GM20431 (cell line): ENCODE measurements around the gene SNRNP35.
"Not testable (repeated sequence)": the region's sequence is repeated elsewhere in the genome, so short reads cannot be mapped to it uniquely, and the experiment has no call there.

Source experiments
- in situ Hi-C: fragments of 300-500 bp; cut with MseI, MboI; formaldehyde crosslinking; loops from one replicate; pipeline ENCODE4 v1.15.0; 2020; ENCODE audit warnings: low sequenced_read_pairs; ENCODE audit not compliant: unreplicated experiment

The SNRNP35 gene

DNA sequence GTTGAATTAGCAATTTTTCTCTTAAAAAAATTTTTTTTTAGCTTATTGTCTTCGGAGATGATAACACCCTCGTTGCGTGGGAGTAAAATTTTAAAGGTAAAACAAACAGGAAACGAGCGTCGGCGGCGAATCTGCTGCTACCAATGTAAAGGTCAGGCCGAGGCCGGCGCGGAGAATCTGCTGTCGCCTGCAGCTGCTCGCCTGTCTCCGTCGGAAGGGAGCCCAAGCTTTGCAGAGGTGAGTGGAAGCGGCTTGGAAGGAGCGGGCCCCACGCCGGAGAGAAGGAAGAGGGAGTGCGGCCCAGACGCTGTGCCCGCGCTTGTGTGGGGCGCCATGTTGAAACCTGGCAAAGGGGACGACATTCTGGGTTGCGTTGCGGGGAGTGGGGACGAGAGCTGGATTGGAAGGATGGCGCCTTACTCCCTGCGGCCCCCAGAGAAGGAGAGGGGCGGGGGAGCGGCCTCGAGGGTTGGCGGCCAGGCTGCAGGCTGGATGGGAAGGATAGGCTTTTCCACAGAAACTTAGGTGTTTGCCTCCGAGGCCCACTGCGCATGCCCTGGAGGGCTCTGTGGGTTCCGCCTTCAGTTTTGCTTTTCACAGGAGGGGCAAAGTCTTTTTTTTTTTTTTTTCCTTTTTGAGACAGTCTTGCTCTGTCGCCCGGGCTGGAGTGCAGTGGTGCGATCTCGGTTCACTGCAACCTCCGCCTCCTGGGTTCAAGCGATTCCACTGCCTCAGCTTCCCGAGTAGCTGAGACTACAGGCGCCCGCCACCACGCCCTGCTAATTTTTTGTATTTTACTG is at the start of gene SNRNP35:
Gene SNRNP35 (plus strand): TSS at position 160 of the 800 bp plus-strand sequence. CDS start 7,402 bp downstream, outside the sequence.
- in situ Hi-C loops = no loop called here

GRCh38 chr12:123408619-123409018 is 49.3 kb upstream of the SNRNP35 start:
- in situ Hi-C loops = not testable (repeated sequence)

GRCh38 chr12:123409284-123410040 is 48.5 kb upstream of the SNRNP35 start:
- in situ Hi-C loops = not testable (repeated sequence)

DNA sequence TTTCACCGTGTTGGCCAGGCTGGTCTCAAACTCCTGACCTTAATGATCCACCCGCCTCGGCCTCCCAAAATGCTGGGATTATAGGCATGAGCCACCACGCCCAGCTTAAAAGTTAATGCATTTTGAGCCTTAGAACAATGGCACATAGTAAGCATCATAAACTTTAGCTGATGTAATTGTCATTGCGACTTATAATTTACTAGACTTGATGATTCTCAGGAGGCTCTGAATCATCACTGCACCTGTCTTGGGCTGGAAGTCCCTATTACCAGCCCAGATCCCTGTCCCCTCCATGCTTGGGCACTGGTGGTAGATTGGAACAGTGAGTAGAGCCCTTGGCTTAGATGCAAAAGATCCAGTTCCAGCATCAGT is 47.9 kb upstream of the SNRNP35 start:
- in situ Hi-C loops = no loop called here

GRCh38 chr12:123421314-123421713 is 36.6 kb upstream of the SNRNP35 start:
- in situ Hi-C loops = no loop called here

- in situ Hi-C loops = no loop called here
Measured at GRCh38 chr12:123427036-123427769, 30.7 kb upstream of the SNRNP35 start.

GRCh38 chr12:123428591-123428990 is 29.3 kb upstream of the SNRNP35 start:
- in situ Hi-C loops = no loop called here

DNA sequence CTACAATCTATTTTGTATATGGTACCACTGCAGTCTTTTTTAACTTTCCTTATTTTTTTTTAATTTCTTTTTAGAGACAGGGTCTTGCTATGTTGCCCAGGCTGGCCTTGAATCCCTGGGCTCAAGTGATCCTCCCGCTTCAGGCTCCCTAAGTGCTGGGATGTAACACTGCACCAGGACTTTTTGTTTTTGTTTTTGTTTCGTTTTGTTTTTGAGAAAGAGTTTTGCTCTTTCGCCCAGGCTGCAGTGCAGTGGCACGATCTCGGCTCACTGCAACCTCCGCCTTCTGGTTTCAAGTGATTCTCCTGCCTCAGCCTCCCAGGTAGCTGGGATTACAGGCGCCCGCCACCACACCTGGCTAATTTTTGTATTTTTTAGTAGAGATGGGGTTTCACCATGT is 28.8 kb upstream of the SNRNP35 start:
- in situ Hi-C loops = not testable (repeated sequence)

DNA sequence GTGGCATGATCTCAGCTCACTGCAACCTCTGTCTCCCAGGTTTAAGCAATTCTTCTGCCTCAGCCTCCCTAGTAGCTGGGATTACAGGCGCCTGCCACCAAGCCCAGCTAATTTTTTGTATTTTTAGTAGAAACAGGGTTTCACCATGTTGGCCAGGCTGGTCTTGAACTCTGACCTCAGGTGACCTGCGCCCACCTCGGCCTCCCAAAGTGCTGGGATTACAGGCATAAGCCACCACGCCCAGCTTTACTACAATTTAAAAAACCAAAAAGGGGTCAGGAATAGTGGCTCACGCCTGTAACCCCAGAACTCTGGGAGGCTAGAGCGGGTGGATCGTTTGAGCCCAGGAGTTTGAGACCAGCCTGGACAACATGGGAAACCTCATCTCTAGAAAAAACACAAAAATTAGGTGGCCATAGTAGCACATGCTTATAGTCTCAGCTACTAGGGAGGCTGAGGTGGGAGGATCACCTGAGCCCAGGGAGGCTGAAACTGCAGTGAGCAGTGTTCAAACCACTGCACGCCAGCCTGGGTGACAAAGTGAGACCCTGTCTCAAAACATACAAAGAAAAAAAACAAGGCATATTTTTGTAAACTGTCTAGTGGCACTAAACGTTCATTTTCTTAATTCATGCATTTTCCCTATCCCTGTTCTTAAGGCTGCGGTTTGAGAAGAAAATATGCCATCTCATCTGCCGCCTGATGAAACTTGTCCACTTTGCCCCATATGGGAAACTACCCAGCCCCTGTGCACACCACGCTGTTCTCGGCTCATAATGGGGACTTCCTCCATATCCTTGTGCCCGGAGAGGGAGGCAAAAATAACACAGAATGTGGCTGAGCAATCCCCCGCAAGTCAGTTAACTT is 25.8 kb upstream of the SNRNP35 start:
- in situ Hi-C loops = not testable (repeated sequence)

GRCh38 chr12:123433615-123434014 is 24.3 kb upstream of the SNRNP35 start:
- in situ Hi-C loops = no loop called here

DNA sequence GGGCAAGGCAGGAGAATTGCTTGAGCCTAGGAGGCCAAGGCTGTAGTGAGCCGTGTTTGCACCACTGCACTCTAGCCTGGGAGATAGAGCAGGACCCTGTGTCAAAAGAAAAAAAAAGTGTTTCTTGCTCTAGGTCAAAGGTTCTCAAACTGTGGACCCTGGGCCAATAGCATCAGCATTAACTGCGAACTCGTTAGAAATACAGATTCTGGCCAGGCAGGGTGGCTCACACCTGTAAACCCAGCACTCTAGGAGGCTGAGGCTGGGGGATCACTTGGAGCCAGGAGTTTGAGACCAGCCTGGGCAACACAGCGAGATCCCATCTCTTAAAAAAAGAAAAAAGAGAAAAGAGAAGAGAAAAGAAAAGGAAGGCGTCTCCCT is 22.3 kb upstream of the SNRNP35 start:
- in situ Hi-C loops = no loop called here

GRCh38 chr12:123436017-123436964 is 21.6 kb upstream of the SNRNP35 start, which contains the start of gene RILPL2:
RILPL2 (minus strand) TSS chr12:123436684; CDS start chr12:123436420, 264 bp downstream.
- in situ Hi-C loops = no loop called here

DNA sequence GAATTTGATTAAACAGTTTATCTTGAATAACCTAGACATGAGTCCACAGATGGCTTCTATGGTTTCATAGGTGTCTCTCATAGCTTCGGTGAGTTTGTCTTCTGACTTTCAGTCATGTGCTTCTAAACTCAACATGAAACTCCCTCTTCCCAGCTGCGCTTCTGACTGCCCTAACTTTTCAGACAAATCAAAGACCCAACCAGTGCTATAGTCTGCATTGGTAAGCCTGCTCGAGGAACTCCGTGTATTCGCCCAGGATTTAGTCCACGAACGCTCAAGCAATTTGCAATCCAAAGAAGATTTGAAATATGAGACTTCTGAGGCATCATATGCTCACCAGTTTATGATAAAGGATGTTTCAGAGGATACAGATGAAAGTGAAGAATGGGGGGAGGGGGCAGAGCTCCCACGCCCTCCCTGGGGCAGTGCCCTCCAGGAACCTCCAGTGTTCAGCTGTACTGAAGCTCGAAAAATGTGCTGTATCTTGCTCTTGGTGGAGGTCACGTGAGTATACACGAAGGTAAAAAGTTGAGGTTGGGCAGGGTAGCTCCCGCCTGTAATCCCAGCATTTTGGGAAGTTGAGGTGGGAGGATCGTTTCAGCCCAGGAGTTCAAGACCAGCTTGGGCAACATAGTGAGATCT is 16.3 kb upstream of the SNRNP35 start:
- in situ Hi-C loops = no loop called here

GRCh38 chr12:123442774-123443173 is 15.2 kb upstream of the SNRNP35 start:
- in situ Hi-C loops = no loop called here

DNA sequence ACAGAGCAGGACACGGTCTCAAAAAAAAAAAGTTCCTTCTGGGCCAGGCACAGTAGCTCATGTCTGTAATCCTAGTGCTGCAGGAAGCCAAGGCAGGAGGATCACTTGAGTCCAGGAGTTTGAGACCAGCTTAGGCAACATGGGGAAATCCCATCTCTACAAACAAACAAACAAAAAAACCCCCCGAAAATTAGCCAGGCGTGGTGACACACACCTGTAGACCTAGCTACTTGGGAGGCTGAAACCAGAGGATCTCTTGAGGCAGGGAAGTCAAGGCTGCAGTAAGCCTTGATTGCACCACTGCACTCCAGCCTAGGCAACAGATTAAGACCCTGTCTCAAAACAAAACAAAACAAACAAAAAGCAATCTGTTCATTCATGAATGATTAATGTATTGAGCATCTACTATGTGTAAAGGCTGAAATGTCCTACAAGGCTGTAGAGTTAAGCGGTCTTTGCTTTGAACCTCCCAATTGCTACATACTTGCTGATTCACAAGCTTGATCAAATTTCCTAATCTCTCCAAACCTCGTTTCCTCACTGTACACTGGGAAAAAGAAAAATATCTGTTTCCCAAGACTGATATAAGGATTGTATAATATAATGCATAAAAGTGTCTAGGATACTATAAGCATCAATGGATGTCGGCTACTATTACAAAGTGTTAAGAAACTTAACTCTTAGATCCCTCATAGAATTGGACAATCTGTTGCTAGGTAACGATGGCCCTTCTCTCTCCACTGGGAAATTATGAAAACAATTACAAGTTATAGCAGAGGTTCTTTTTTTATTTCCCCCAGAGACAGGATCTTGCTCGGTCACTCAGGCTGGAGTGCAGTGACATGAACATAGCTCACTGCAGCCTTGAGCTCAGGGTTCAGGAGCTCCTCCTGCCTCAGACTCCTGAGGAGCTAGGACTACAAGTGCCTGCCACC is 13.6 kb upstream of the SNRNP35 start:
- in situ Hi-C loops = no loop called here

DNA sequence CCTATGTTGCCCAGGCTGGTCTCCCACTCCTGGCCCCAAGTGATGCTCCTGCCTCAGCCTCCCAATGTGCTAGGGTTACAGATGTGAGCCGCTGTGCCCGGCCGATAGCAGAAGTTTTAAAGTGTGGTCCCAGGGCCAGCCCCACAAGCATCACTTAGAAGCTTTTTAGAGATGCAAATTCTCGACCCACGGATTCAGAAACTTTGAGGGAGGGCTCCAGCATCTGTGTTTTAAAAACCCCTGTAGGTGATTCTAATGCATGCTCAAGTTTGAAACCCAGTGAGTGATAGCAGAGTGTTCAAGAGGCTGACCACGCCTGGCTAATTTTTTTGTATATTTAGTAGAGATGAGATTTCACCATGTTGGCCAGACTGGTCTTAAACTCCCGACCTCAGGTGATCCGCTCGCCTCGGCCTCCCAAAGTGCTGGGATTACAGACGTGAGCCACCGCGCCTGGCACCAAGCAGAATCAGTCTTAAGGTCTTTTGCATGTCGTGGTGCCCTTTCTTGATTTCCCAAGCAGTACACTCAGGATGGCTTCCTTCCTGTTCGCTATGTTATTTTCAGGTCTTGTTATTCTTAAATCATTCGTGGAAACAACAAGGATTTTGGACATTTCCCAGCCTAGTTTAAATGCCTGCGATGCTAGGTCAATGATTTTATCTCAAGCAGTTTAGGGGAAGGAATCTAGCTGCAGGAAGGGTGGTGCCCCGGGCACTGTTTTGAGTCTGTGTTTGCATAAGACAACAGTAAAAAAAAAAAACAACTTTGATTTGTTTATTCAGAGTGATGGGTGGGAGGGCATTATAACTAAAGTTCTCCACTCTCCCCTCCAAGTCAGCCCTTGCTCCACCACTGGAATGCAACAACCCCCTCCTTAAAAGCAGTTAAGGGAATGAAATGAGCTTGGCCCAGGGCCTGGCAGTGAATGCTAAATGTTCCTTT is 12.3 kb upstream of the SNRNP35 start:
- in situ Hi-C loops = no loop called here
